Measurements from ENCODE around the gene CTSS.
"Not testable (repeated sequence)": the region's sequence is repeated elsewhere in the genome, so short reads cannot be mapped to it uniquely, and the experiment has no call there.

The CTSS gene

DNA sequence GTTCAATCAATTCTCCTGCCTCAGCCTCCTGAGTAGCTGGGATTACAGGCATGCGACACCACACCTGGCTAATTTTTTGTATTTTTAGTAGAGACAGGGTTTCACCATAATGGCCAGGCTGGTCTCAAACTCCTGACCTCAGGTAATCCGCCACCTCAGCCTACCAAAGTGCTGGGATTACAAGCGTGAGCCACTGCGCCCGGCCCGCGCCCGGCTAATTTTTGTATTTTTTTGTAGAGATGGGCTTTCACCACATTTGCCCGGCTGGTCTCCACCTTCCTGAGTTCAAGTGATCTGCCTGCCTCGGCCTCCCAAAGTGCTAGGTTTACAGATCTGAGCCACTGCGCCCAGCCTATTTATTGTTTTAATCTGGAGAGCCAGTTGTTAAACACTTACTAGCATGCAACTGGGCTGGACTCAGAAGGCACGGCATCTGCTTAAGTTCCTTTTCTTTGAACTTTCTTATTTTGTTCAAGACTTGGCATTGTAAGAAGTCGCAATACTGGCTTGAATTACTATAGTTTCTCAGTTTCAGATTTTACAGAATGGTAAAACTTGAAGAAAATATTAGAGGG is 10.4 kb upstream of the CTSS start:
- DNase-seq, result not testable (repeated sequence)

DNA sequence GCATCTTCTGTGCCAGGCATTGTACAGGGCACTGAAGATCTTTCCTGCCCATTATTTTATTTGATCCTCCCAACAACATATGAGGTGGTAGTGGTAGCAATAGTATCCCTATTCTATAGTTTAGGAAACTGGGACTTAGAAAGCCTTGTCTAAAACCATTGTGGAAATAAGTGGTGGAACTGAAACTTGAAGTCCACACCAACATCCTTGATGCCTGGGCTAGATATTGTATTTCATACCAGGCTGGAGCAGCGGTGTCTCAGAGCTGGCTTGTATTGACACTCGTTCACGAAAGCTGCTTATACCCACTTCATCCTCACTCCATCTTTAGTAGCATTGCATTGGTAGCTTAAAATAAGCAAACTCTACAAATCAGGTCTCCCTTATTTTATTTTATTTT is 9.7 kb upstream of the CTSS start:
- DNase-seq, result no peak

DNA sequence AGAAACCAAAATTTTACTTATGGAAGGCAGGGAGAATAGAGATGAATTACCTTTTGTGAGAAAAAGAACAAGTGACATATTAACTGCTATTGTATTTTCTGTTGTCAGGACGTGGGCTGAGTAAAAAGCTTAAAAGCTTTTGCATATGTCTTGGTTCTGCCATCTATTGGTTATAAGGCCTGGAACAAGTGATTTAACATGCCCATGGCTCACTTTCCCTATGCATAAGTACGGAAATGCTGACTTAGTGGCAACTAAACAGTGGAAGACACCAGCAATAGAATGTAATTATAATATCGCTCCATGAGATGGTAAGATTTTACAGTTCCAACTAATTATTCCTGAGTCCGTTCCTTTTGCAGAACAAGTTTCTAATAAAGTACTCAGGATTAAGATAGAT is 6.7 kb upstream of the CTSS start:
- DNase-seq, result no peak

DNA sequence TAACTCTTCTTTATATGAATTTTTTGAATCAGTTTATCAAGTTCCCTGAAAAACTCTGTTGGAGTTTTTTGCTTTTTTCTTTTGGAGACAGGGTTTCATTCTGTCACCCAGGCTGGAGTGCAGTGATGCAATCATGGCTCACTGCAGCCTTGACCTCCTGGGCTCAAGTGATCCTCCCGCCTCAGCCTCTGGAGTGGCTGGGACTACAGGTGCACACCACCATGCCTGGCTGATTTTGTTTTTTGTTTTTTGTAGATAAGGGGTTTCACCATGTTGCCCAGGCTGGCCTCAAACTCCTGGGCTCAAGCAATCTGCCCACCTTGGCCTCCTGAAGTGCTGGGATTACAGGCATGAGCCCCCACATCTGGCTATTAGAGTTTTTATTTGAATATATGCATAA is 2.1 kb upstream of the CTSS start:
- not testable (repeated sequence) for DNase-seq

DNA sequence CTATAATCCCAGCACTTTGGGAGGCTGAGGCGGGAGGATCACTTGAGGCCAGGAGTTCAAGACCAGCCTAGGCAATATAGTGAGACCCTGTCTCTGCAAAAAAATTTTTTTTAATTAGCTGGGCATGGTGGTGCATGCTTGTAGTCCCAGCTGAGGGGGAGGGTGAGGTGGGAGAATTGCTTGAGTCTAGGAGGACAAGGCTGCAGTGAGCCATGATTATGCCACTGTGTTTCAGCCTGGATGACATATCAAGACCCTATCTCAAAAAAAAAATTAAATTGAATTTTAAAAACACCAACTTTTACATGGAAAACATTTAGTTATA is 361 bp upstream of the CTSS start:
- not testable (repeated sequence) for DNase-seq

DNA sequence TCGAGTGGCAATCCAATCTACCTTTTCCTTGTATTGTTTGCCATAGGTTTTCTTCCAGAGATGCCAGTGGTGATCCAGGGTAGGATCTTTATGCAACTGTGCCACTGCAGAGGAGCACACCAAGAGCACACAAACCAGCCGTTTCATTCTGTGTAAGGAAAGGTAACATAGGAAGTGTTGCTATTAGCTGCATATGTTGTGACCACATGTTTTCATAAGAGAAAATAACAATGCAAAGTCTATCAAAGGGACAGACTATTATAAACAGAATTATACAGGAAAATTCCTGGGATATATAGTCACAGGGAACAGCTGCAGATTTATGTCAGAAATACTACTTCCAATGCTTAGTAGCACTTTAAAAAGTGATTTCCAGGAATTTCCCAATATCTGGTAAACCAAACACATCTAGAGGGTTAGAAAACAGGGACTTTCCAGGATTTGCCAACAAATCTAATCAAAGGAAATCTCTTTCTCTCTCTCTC is 919 bp downstream of the CTSS start:
- no peak for DNase-seq

DNA sequence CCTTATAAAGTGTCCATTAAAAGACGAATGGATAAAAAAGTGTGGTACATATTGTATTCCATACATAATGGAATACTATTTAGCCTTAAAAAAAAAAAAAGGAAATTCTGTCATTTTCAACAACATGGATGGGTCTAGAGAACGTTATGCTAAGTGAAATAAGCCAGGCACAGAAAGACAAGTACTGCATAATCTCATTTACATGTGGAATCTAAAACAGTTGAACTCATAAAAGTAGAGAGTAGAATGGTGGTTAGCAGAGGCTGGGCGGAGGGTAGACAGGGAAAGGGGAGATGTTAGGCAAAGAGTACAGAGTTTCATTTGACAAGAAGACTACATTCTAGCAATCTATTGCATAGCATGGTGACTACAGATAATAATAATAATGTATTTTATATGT is 2.6 kb downstream of the CTSS start:
- DNase-seq, result no peak

DNA sequence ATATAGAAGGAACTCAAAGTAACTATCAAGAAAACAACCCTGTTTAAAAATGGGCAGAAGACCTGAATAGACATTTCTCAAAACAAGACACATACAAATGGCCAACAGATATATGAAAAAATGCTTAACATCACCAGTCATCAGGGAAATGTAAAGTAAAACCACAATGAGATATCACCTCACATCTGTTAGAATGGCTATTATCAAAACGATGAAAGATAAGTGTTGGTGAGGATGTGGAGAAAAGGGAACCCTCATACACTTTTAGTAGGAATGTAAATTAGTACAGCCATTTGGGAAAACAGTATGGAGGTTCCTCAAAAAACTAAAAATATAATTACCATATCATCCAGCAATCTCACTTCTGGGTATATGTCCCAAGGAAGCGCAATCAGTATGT is 3.0 kb downstream of the CTSS start:
- DNase-seq, result no peak

DNA sequence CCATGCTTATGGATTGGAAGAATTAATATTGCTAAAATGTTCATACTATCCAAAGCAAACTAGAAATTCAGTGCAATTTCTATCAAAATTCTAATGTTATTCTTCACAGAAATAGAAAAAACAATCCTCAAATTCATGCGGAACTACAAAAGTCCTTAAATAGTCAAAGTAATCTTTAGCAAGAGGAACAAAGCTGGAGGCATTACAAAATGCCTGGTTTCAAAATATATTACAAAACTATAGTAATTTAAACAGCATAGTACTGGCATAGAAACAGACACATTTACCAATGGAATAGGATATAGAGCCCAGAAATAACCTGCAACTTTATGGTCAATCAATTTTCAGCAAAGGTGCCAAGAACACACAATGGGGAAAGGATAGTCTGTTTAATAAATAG is 3.8 kb downstream of the CTSS start:
- DNase-seq, result no peak

DNA sequence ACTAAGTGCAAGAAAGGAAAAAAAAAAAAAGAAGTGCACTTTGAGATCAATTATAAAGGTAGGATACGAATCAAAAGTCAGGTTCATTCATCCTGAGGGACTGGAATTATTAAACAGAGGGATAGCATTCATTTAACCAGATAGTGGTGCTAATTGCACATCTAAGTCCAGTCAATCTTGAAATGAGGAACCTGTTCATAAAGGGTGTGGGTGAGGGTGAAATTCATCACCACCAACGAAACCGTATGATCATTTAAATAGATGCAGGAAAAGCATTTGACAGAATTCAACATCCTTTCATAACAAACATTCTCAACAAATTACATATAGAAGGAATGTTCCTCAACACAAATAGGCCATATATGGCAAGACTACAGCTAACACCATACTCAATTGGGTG is 5.6 kb downstream of the CTSS start:
- no peak for DNase-seq

DNA sequence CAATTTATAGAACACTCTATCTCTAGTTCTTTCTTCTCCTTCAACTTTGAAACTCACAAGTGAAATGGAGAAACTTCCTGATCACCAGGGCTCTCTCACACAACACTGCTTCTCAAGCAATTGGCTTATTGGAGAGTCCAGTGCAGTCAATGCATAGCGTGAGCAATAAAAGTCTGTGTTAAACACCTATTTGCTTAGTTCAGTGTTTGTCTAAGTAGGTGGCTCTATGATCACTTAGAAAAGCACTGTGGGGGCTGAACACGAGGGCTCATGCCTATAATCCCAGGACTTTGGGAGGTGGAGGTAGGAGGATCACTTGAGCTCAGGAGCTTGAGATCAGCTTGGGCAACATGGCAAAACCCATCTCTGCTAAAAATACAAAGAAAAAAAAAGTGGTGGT is 12.2 kb downstream of the CTSS start:
- DNase-seq, result no peak

DNA sequence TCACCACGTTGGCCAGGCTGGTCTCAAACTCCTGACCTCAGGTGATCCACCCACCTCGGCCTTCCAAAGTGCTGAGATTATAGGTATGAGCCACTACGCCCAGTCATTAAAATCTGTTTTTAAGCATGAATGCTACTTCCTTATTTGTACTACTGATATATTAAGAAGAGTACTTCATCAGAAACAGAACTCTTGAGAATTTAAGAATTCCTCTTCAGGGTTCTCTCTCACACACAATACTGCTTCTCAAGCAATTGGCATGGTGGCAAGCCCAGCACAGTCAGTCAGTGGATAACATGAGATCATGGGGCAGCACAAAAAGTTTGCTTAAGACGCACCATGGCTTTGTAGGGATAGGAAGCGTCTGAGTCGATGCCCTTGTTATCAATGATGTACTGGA is 14.1 kb downstream of the CTSS start:
- DNase-seq, result no peak

DNA sequence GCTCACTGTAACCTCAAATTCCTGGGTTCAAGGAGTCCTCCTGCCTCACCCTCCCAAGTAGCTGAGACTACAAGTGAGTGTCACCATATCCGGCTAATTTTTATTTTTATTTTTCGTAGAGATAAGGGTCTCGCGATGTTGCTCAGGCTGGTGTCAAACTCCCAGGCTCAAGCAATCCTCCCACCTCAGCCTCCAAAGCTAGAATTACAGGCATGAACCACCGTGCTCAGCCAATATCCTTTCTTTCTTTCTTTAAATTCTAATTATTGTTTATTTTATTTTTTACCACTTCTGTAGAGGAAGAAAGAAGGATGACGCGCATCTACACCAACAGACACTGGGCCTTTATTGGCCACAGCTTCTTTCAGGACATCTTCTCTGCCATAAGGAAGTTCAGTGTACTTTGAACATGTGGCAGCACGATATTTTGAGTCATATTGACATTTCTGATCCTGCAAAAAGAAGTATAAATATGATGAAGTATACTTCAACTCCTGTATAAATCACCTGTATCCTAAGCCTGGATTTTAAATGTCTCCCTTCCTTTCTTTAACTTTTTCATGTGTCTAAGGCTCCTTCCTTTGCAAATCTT is 15.8 kb downstream of the CTSS start:
- DNase-seq, result no peak

DNA sequence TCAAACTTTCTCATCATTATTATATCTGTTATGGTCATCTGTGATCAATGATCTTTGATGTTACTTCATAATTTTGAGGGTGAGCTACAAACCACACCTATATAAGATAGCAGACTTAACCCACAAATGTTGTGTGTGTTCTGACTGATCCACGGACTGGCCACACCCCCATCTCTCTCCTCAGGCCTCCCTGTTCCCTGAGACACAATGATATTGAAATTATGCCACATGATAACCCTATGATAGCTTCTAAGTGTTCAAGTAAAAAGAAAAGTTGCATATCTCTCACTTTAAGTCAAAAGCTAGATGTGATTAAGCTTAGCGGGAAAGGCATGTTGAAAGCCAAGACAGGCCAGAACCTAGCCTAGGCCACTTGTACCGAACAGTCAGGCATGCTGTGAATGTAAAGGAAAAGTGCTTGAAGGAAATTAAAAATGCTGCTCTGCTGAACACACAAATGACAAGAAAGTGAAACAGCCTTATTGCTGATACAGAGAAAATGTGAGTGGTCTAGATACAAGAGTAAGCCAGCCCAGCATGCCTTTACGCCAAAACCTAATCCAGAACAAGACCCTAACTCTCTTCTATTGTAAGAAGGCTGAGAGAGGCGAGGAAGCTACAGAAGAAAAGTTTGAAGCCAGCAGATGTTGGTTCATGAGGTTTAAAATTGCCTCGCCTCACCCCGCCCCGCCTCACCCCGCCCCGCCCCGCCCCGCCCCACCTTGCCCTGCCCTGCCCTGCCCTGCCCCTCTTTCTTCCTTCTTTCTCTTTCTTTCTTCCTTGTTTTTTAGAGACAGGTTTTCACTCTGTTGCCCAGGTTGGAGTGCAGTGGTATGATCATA is 16.5 kb downstream of the CTSS start:
- DNase-seq, result no peak

DNA sequence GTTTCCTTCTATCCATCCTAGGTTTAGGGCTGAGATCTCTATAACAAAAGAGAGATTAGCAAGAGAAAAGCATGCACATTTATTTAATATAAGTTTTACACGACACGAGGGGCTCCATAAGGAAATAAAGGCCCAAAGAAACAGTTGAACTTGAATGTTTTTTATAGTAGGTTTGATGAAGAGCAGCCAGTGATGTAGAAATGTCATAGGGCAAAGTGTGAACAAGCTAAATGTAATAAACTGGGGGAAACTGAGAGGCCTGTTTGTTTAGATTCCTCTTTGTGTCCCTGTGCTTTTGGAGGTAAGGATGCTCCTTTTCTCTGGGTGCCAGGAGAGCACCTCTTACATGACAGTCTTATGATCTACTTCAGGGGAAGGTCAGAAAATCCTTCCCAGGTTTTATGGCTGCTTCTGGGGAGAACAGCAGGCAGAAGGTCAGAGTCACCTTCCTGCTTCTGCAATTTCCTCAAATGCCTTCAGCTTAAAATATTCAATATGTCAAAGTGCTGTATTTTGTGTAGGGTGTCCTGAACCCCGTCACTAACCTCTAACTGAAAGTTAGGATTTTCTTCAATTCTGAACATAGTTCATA is 35.4 kb downstream of the CTSS start:
- DNase-seq, result no peak

DNA sequence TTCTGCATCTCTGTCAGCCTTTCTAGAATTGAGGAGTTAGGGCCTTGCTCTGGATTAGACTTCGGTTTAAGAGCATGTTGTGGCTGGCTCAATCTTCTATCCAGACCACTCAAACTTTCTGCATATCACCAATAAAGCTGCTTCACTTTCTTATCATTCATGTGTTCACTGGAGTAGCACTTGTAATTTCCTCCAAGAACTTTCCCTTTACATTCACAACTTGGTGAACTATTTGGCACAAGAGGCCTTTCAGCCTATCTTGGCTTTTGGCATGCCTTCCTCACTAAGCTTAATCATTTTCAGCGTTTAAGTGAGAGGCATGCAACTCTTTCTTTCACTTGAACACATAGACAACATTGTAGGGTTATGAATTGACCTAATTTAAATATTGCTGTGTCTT is 41.2 kb downstream of the CTSS start:
- DNase-seq, result no peak

DNA sequence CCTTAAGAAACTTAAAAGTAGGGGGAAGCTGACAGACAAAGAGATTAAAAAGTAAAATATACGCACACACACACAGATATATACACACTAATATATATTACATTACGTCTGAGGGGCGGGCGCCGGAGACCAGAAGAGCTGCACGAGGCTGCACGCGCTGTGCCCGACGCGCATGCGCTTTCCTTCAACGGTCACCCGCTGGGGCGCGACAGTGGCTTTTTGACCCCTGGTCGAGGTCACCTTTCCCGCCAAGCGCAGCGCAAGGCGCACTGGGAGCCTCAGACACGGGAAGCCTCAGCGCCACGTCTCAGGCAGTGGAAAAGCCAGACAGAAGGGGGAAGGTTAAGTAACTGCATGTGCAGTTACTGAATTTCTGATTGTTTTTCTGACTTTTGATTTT is 44.9 kb downstream of the CTSS start, which contains the start of gene HORMAD1:
TSS of gene HORMAD1 (minus strand) at position 193 of the 400 bp plus-strand sequence. CDS start 1,390 bp downstream, outside the sequence.
- no peak for DNase-seq

DNA sequence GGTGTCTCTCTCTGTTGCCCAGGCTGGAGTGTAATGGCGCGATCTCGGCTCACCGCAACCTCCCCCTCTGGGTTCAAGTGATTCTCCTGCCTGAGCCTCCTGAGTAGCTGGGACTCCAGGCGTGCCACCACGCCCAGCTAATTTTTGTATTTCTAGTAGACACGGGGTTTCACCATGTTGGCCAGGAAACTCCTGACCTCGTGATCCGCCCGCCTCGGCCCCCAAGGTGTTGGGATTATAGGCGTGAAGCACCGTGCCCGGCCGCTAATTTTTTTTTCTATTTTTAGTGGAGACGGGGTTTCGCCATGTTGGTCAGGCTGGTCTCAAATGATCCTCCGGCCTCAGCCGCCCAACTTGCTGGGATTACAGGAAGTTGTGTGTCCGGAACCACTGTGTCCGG is 45.5 kb downstream of the CTSS start:
- DNase-seq, result no peak

DNA sequence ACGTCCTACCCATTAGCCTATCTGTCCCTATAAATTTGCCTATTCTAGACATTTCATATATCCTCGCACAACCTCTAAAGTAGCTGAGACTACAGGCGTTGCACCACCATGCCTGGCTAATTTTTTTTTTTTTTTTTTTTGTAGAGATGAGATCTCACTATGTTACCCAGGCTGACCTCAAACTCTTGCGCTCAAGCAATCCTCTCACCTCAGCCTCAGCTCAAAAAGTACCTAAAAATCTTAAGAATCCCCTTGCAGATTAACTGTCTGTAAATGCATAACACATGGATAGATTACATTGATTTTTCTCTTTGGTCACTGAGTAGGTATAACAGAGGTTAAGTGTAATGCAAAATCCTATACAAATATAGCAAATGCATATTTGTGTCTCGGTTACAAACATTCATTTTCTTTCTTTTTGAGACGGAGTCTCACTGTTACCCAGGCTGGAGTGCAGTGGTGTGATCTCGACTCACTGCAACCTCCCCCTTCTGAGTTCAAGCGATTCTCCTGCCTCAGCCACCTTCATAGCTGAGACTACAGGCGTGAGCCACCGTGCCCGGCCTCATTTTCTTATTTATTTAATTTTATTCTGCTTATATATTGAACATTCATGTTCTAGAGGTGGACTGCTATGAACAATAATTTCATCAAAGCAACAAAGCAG is 47.2 kb downstream of the CTSS start:
- no peak for DNase-seq

DNA sequence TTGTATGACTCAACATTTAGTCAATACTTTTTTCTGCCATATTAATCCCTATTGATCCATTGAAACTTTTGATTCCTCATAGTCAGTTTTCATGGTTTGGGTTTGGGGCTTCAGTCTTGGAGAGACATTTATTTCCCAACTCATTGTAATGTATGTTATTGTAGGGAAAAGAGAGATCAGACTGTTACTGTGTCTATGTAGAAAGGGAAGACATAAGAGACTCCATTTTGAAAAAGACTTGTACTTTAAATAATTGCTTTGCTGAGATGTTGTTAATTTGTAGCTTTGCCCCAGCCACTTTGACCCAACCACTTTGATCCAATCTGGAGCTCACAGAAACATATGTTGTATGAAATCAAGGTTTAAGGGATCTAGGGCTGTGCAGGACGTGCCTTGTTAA is 56.5 kb downstream of the CTSS start:
- DNase-seq, result not testable (repeated sequence)

DNA sequence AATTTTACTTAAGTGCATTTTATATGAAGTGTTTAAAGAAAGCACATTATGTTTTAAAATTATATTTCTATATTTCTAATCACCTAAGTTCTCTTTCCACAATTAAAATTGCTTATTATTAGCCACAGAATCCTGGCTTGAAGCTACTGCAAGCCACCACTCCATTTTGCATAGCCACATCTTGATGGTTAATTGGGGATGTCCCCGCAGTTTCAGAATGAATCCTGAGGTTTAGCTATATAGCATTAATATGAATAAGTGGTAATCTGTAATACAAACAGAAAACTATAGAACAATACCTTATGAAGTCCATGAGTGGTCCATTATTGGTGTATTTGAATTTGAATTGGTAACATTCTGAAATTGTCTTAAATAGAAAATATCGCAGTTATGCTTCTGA is 57.0 kb downstream of the CTSS start:
- DNase-seq, result no peak

DNA sequence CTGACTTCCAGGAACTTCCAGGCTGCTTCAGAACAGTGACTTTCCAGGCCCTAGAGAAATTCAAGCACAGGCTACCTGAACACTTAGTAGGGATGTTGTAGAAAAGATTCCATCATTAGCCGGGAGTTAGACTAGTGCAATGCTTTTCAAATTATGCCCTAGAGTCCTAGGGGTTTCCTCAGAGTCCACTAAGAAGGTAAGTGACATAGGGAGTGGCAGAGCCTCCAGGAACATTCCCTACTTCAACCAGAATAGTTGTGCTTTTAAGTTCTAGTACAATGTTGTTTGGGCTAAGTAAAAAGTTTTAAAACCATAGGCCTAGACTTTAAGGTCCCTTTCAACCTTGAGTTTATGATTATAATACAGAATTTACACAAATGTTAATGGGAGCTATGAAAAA is 59.5 kb downstream of the CTSS start:
- no peak for DNase-seq
